Measurements from ENCODE around the gene ZDHHC7. TPM values are rescaled to one million over a fixed set of nuclear protein-coding genes. Genes with fewer than 3 reads are reported as not detected.

The ZDHHC7 gene
- polyA plus RNA-seq, 2 of the 4 experiments (the other 2 are of a cell fraction): 42.3 to 58.0 TPM

- H3K4me3 ChIP-seq: no peak overlapping the region
- POLR2A ChIA-PET: interaction anchor here (0.6 kb wide), 1 partner anchor 22 kb away, joined by 3 read pairs; no protein-coding TSS in a partner anchor
- FAIRE-seq: no peak
These were observed 25.7 kb upstream of the ZDHHC7 start for GRCh38 chr16:85037050-85037410.

DNA sequence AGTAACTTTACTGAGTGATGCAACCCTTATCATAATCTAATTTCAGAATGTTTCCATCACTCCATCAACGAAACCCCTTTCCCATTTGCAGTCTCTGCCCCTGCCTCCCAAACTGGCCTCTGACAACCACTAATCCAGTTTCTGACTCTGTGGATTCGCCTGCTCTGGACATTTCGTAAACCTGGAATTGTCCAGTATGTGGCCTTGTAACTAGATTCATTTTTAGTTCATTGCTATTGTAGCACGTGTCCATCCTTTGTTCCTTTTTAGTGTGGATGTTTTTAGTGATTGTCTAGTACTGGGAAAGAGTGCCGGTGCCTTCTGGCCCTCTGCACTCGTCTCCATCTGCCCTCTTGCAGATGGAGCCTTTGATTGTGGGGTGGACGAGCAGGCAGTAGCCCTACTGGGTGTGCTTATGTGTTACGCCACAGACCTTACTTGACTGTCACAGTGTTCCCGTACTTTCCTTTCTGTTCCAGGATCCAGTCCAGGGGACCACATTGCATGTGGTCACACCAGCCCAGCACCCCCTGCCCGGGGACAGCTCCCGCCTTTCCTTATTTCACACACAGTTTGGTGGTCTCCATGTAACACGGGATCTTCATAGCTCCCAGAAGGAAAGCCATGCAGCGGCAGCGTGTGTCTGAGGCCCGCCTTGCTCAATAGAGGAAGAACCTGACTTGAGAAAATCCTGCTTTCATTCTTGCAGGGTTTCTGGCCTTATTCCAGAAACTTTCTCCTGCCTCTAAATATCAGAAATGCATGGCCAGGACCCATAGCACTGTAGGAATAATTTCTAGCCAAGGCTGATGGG lies 25.1 kb upstream of the ZDHHC7 start:
- DNase-seq (ENCODE audit: low read depth in 1 of 2, low spot score in 1 of 2) (no peak), FAIRE-seq (no peak), ATAC-seq (no peak)
- TF ChIP-seq, protein P1, sequence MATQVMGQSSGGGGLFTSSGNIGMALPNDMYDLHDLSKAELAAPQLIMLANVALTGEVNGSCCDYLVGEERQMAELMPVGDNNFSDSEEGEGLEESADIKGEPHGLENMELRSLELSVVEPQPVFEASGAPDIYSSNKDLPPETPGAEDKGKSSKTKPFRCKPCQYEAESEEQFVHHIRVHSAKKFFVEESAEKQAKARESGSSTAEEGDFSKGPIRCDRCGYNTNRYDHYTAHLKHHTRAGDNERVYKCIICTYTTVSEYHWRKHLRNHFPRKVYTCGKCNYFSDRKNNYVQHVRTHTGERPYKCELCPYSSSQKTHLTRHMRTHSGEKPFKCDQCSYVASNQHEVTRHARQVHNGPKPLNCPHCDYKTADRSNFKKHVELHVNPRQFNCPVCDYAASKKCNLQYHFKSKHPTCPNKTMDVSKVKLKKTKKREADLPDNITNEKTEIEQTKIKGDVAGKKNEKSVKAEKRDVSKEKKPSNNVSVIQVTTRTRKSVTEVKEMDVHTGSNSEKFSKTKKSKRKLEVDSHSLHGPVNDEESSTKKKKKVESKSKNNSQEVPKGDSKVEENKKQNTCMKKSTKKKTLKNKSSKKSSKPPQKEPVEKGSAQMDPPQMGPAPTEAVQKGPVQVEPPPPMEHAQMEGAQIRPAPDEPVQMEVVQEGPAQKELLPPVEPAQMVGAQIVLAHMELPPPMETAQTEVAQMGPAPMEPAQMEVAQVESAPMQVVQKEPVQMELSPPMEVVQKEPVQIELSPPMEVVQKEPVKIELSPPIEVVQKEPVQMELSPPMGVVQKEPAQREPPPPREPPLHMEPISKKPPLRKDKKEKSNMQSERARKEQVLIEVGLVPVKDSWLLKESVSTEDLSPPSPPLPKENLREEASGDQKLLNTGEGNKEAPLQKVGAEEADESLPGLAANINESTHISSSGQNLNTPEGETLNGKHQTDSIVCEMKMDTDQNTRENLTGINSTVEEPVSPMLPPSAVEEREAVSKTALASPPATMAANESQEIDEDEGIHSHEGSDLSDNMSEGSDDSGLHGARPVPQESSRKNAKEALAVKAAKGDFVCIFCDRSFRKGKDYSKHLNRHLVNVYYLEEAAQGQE (IDR thresholded peaks at IDR 0.05): peak; percentile 43; the same call in 1 of the 2 replicates
- TF ChIP-seq CBX8 (IDR thresholded peaks at IDR 0.05): no peak
- no peak overlapping the region for H3K27ac ChIP-seq
- H3K4me1 ChIP-seq: peaks cover 11% of the 10 kb centered on the region; the same call in 2 of the 3 replicates
- ChIA-PET POLR2A (interaction anchor here (0.6 kb wide), 1 partner anchor 21 kb away, joined by 3 read pairs; no protein-coding TSS in a partner anchor), CTCF (interaction anchor here (0.9 to 2.6 kb wide), 5 partner anchors 25 to 282 kb away, joined by 3 to 9 read pairs (median 3); no protein-coding TSS in a partner anchor)
- H3K4me3 ChIP-seq: no peak overlapping the region
- H3K4me2 ChIP-seq: no peak overlapping the region
- 82% methylated on average over 15 of the region's 15 CpGs for WGBS (ENCODE audit: missing lambda C conversion rate)
- H3K9me3 ChIP-seq: no peaks in the 10 kb centered on the region

More at GRCh38 chr16:85037050-85037410, 25.7 kb upstream of the ZDHHC7 start:
- Histone ChIP-seq H3K4me1 (peaks cover 11% of the 10 kb centered on the region; the same call in 2 of the 3 replicates), H3K9me3 (no peaks in the 10 kb centered on the region), H3K4me2 (0 out of 3 replicates have a peak overlapping the region, but pooled peaks have one; percentile 13), H3K27ac (no peak overlapping the region)
- TF ChIP-seq FOSL2 (IDR thresholded peaks at IDR 0.05) (no peak), FOSL2 (CRISPR knock-in tag; IDR thresholded peaks at IDR 0.05) (peak; percentile 64), TP53 (CRISPR knock-in tag; IDR thresholded peaks at IDR 0.05) (no peak), HOXB5 (CRISPR knock-in tag; IDR thresholded peaks at IDR 0.05) (no peak), PBX3 (IDR thresholded peaks at IDR 0.05) (no peak)
- ATAC-seq (peak; percentile 46 to 51; a peak in 4 of 6 replicates), DNase-seq (ENCODE audit: low read depth in 1 of 2, low spot score in 1 of 2) (peak in 1 of 2 experiments; percentile 49)
- CTCF ChIA-PET: interaction anchor here (2.6 kb wide), 1 partner anchor 50 kb away, joined by 9 read pairs; no protein-coding TSS in a partner anchor
- 40% methylated on average over 7 of the region's 7 CpGs for WGBS (ENCODE audit: missing lambda C conversion rate)

DNA sequence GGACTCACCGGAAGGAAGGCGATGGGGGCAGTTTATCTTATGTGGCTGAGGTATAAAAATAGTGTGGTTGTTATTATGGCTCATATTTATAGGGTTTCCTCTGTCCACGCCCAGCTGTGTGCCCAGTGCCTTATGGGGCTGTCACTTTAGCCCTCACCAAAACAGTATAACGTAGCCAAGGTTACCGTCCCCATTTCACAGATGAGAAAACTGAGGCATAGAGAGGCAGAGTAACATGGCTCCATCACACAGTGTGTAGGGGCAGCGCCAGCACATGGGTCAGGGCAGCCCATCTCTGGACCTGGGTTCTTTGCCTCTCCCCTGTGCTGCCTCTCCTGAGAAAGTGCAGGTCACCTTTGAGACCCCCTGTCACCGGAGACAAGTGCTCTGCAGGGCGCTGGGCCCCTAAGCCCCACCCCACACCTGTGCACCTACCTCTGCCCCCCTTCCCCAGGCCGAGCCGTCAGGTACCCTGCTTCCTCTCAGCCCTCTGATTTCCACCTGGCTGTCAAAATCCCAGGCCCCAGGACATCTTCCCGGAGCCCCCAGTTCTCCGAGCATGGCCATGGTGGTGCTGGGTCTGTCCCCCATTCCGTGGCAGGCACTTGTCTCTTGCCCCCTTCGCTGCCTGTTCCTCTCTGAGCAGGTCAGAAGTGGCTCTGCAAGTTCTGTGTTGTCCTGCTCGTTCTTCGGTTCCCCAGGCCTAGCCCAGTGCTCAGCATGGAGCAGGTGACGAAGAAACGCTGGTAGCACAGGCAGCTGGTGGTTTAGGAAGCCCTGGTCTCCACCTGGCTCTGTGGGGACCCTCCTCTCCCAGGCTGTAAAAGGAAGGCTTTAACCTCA lies 23.5 kb upstream of the ZDHHC7 start:
- DNase-seq (ENCODE audit: low read depth in 1 of 2, low spot score in 1 of 2) (no peak), ATAC-seq (peak in 1 of 2 experiments; percentile 36; a peak in 2 of 6 replicates), FAIRE-seq (no peak)
- no peak overlapping the region for H3K27ac ChIP-seq
- ChIA-PET POLR2A (no interaction called here), CTCF (interaction anchor here (1.2 to 2.6 kb wide), 3 partner anchors 36 to 281 kb away, joined by 3 to 9 read pairs (median 3); no protein-coding TSS in a partner anchor)
- 79% methylated on average over 16 of the region's 18 CpGs for WGBS (ENCODE audit: missing lambda C conversion rate)
- TF ChIP-seq CHD4 (IDR thresholded peaks at IDR 0.05; ENCODE audit: borderline replicate concordance) (no peak), ZC3H11A (IDR thresholded peaks at IDR 0.05) (no peak), HOXB13 (CRISPR knock-in tag; IDR thresholded peaks at IDR 0.05; ENCODE audit: low read depth) (no peak), NPAS2 (CRISPR knock-in tag; IDR thresholded peaks at IDR 0.05; ENCODE audit: borderline replicate concordance) (no peak), CHD2 (IDR thresholded peaks at IDR 0.05; ENCODE audit: low read length, partially characterized antibody) (no peak), SREBF2 (IDR thresholded peaks at IDR 0.05) (no peak), MAZ (IDR thresholded peaks at IDR 0.05; ENCODE audit: borderline replicate concordance, low read depth, low read length) (no peak), BHLHE40 (IDR thresholded peaks at IDR 0.05; ENCODE audit: low read depth, low read length) (no peak), FOSB (CRISPR knock-in tag; IDR thresholded peaks at IDR 0.05) (no peak), HOXA7 (CRISPR knock-in tag; IDR thresholded peaks at IDR 0.05) (no peak), KDM5A (IDR thresholded peaks at IDR 0.05) (no peak), RARB (CRISPR knock-in tag; IDR thresholded peaks at IDR 0.05) (no peak), PHF8 (IDR thresholded peaks at IDR 0.05; ENCODE audit: borderline replicate concordance, low read depth) (no peak)
- TF ChIP-seq, protein P1 (IDR thresholded peaks at IDR 0.05): no peak
- TF ChIP-seq, protein P2, sequence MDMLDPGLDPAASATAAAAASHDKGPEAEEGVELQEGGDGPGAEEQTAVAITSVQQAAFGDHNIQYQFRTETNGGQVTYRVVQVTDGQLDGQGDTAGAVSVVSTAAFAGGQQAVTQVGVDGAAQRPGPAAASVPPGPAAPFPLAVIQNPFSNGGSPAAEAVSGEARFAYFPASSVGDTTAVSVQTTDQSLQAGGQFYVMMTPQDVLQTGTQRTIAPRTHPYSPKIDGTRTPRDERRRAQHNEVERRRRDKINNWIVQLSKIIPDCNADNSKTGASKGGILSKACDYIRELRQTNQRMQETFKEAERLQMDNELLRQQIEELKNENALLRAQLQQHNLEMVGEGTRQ (IDR thresholded peaks at IDR 0.05): no peak
- H3K4me2 ChIP-seq: no peak overlapping the region
- no peak overlapping the region for H3K4me3 ChIP-seq
- no peaks in the 10 kb centered on the region for H3K9me3 ChIP-seq
- peaks cover 12% of the 10 kb centered on the region; the same call in 2 of the 3 replicates for H3K4me1 ChIP-seq
